Muscle of arm (tissue), 12 donors: ENCODE measurements around the gene CNNM3. TPM values are rescaled to one million over a fixed set of nuclear protein-coding genes. Genes with fewer than 3 reads are reported as not detected.
A peak's percentile ranks its signal among the peaks of the same experiment; 100 is the strongest.
"Not testable (repeated sequence)": the region's sequence is repeated elsewhere in the genome, so short reads cannot be mapped to it uniquely, and the experiment has no call there.

ENCODE experiments used
- DNase-seq: peaks from one replicate; pipeline ENCODE4 v3.0.0-alpha.2; 2013
- polyA plus RNA-seq, 12 donors: library from polyadenylated mRNA; unstranded; fragments of 120-200 nt; gene quantifications; one replicate each; pipeline ENCODE4 v1.2.1, GENCODE V29; 2013; ENCODE audit not compliant: insufficient read length in 12 of 12

CNNM3 gene
- polyA plus RNA-seq, 12 donors = 12.6 to 38.3 (median 22.0) TPM; not detected in 1

DNA sequence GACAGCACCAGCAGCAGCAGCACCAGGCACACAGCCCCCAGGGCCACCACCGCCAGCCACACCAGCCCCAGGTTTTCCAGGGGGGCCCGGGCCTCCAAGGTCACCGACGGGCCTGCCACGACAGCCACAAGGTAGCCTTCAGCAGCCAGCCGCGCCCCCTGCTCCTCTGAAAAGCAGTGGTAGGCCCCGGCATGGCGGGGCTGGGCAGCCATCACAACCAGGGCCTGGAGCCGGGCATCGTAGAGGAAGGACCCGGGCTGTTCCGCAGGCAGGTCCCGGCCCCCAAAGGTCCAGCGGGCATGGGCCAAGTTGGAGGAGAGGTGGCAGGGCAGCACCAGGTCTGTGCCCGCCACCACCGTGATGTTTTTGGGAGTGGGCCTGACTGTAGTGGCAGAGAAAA, 45.0 kb downstream of the CNNM3 start:
- DNase-seq = no peak

DNA sequence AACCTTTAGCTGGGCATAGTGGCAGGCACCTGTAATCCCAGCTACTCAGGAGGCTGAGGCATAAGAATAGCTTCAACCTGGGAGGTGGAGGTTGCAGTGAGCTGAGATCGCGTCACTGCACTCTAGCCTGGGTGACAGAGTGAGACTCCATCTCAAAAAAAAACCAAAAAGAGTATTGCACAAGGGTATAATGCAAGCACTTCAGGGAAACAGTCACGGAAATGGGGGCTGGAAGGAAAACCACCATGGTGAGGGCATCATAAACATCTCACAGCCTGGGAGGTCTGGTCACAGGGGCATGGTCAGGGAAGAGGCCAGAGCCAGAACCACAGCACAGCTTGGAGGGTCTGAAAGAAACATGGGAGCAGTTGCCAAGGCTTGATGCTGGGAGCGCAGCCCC, 47.0 kb downstream of the CNNM3 start:
- not testable (repeated sequence) for DNase-seq

DNA sequence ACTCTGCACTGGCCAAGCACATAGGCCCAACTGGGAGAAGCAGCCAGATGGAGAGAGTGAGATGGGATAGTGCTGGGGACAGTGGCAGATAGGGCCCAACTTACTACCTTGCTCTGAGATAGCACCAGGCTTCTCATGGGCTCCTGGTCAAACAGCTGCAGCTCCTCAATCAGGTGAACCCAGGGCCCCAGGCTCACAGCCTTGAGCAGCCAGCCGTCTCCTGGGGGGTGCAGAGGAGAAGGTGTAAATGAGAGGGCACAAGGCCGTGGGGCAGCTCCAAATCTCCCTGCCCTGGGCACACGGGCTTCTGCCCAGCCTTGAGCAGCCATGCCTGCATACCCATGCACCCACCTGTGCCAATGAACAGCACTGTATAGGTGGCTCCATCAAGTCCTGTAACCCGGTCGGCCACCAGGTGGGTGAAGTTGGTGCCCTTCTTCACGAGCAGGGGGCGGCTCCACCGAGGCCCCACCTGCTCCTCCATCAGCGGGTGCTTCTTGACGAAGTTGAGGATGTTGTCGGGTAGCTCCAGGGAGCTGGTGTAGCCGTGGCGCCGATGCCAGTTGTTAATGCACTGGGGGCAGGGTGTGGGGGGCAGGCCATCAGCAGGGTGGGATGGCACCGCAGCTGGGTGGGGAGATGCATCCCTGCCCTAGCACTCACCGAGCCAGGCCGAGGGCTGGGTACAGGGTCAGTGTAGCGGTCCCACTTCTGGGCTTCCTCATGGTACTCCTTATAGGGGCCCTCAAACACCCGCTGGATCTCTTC, 47.7 kb downstream of the CNNM3 start:
- DNase-seq = no peak

DNA sequence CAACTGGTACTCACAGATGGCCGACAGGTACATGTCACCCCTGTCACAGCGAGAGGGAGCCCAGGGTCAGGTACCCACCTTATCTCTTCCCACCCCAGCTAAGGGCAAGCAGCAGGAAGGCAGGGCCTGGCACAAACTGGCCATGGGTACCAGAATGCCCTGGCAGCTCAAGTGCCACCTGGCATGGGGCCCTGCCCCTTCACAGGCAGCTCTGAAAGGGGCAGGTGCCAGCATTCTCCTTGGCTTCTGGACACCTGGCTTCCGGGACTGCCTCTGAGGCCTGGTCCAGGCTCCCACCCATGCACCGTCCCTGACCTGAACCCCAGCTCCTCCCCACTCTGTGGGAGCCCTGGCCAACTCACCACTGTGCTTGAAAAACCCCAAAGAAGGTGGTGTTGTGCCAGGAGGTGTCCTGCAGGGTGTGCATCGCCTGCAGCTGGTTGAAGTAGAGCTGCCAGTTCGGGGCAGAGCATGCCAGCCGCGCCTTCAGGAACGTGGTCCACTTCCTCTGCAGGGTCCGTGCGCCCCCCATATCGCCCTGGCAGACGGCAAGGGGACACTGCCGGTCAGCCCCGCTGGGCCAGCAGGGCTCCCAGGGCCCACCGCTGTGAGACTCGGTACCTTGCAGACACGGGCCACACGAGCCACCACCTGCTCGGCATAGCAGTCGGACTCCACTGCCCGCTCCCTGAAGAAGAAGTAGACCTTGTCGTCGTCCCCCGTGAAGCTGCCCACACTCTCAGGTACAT, 48.4 kb downstream of the CNNM3 start:
- no peak for DNase-seq

DNA sequence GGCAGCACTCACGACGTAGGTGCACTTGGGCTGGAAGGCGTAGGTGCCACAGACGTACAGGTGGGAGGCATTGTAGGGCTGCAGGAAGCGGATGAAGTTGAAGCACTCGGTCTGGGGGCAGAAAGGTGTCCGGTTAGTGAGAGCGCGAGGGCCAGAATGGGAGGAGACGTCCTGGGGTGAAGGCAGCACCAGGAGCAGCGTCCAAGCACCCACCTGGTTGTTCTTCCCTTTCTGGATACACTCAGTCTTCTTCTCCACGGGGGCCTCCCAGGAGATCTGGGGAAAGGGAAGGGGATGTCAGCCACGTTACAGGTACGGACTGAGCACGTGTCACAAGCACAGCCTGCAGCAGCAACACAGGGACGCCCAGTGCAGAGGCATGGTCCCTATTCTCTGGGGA, 49.6 kb downstream of the CNNM3 start:
- no peak for DNase-seq

DNA sequence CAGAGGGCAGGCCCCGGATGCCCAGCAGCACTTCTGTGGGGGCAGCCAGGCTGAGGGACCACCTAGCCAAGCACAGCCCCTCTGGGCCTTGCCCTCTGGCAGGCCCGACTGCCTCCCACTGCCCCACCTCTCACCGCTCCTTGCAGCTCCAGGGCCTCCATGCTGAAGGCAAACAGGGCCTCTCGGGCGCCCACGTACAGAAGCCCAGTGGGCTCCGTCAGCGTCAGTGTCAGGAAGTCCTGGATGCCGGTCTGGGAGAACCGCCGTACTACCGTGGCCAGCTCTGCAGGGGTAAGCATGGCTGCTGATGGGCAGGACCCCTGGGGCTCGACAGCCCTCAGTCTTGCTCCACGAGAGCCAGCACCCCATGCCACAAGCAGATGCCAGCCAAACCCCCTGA, 50.1 kb downstream of the CNNM3 start:
- no peak for DNase-seq

DNA sequence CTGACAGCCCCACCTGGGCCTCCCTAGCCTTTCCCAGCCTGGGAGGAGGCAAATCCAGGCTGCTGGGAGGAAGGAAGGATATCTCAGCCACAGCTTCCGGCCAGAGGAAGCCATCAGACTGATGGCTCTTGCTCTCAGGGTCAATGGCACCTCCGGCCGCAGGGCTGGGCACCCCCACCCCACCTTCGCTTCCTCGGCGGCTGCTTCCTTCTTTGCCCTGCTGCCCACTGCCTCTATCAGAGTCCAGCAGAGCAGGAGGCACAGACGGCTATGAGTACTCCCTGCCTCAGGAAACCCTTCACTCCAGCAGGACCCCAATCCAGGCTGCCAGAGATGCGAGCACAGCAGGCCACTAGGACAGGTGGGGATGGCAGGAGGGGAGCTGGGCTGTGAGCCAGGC, 50.5 kb downstream of the CNNM3 start:
- DNase-seq = no peak

DNA sequence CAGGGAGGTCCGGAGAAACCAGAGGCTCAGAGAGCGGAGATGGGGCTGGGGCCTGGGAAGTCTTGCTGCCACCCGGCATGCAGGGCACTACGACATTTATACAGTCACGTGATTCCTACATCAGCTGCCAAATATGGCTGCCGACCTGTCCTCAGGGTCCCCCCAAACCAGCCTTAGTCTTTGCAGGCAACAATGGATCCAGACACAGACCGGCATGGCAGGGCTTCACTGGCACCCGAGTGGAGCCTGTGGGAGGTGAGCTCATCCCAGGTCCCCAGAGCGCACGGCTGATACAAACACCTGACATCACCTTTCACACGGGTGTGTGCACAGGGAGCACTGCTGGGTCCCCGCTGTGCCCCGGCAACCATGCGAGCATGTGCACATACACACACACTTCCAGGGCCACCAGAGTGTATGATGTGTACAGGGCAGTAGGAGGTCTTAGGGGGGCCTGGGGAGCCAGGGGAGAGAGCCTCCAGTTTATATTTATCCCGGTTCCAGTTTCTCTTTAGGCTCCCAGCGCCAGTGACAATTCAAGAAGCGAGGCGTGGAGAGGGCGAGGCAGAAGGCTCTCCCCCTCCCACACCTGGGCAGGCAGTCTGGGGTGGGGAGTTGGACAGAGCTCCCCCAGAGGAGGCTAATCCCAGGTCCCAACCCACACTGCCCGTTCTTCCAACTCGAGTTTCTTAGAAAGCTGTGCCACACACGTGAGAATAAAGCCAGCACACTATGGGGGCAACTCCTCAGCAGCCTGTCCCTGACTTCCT, 51.1 kb downstream of the CNNM3 start:
- DNase-seq = no peak

DNA sequence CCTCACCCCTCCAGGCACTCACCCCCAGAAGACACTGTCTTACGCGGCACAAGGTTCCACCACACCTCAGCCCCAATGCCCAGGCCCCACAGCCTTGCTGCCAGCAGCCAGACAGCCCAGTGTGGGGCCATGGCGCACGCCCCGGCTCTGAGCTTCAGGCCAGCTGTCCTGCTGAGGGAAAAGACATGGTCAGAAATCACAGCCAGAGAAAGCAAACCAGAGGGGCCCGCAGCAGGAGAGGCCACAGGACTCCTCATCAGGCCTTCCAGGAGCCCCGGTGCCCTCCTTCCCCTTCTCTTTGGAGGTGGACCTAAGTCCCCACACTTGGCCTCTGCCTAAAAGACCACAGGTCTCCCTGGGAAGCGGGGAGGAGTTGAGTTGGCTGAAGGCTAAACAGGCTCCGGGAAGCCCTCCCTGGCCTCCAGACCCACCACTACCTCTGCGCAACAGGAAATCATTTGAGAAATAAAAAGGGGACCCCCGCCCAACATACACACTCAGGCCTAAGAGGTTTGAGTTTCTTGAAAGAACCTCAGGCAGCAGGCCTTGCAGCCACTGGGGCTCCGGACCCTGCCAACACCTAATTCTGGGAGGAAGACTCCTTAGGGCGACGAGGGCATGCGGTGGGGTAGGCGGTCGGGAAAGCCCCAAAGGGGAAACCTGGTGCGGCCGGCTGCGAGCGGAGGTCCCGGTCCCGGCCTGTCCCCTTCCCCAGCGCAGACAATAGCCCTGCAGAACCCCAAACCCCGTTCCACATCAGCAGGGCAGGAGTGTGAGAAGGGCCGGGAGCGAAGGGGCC, 51.9 kb downstream of the CNNM3 start:
- no peak for DNase-seq

DNA sequence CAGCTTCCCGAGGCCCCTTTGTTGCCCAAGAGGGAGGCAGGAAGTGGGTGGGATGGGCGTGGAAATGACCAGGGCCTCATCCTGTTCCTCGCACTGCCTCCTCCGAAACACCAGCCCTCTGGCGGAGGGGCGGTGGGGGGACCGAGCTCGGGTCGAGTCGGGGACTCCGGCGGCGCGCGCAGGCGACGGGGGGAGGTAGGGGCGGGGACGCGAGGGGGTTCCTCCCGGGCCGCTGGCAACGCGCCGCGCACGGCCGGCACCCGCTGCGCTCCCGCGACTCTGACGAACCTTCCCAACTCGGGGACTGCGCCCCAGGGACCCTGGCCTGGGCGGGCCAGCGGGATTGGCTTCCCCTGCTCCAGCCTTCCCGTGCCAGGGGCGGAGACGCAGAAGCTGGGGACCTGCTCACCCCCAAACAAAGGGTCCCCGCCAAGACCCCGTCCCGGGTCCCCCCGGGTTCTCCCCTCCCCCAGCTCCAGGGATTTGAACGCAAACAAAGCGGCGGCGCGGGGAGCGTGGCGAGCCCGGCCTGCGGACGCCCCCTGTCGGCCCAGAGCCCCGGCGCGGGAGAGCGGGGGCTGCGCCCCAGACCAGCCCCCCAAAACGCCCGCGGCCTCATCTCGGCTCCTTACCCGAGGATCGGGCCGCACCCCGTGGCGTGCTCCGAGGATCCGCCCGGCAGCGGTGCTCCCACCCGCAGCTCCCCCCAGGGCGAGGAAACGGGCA, 52.6 kb downstream of the CNNM3 start:
- peak; percentile 88 for DNase-seq

DNA sequence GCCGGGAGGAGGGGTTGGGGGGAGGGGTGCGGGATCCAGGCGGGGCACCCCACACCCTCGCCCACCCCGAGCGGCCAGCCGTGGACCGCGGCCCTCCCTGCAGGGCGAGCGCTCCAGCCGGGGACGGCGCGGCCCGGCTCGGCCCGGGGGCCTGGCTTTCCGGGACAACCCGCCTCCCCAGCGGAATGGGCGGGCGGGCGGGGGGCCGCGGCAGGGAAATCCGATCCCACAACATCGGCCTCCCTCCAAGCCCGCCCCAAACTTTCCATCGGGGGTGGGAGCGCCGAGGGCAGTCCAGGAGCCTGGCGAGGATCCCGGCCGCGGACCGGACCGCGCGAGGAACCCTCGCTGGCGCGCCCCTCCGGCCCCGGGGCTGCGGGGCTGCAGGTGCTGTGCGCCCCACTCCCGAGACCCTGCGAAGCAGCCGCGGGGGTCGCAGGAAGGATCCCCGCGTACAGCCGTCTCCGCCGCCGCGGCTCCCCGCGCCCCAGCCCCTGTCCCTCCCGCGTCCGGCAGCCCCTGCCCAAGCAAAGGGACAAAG, 53.3 kb downstream of the CNNM3 start:
- DNase-seq = peak; percentile 87

DNA sequence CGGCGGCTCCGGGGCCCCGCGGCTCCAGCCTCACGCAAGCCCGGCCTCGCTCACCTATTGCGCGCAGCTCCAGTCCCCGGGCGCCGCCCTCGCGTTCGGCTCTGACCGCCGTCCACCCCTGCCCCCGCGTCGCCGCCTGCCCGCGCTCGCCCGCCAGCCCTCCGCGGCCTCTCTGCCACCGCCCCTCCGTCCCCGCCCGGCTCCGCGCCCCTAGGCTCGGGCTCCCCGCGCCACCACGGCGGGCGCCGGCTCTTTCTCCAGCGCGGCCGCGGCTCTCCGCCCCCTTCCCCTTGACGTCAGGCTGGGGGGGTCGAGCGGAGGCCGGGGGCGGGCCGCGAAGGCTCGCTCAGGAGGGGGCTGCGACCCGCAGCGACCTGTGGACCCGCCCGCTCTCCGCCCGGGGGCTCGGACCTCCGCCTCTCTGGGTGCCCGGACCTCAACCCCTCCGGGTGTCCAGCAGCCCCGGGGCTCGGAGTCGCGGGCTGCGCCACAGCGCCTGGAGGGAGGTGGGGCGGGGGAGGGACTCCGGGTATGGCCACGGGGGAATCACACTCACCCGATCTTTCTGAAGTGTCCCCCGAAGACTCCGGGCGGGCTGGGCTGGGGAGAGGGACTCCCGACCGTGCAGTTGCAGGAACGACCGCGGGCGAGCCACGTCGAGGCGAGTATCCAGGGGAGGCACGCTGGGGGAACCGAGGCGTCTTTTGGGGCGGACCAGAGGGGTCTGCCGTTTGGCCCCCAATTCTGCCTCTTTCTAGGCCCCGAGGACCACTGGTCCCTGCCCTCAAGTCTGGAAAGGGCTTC, 54.0 kb downstream of the CNNM3 start, which contains the start of gene SEMA4C:
SEMA4C (minus strand) TSS at position 259 of the 804 bp plus-strand sequence. CDS start 2,194 bp downstream, outside the sequence.
- DNase-seq = no peak

DNA sequence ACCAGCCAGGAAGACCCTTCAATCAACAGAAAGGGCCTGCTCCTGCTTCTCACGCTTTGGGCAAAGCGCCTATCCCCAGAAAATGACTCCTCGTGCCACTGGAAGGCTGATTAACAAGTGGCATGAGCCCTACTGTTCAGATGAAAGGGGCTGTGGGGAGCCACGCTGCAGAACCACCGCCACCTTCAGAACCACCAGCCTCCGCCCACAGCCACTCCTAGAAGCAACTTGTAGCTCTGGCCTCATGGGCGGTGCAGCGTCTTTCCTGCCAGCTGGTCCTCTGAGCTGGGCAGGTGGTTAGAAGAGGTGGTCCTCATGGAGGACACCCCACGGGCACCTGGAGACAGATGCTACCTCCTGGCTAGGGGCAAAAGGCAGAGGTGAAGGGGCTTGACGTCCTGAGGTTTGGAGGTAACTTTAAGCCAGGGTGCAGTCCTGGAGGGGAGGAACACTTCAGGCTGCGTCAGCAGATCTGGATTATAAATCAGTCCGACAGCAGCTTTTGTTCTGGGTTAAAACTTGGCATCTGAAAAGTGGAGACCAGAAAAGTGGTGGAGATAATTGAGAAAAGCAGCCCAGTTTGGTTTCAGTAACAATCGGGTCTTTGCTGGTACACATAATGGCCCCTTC, 54.7 kb downstream of the CNNM3 start:
- DNase-seq = no peak

DNA sequence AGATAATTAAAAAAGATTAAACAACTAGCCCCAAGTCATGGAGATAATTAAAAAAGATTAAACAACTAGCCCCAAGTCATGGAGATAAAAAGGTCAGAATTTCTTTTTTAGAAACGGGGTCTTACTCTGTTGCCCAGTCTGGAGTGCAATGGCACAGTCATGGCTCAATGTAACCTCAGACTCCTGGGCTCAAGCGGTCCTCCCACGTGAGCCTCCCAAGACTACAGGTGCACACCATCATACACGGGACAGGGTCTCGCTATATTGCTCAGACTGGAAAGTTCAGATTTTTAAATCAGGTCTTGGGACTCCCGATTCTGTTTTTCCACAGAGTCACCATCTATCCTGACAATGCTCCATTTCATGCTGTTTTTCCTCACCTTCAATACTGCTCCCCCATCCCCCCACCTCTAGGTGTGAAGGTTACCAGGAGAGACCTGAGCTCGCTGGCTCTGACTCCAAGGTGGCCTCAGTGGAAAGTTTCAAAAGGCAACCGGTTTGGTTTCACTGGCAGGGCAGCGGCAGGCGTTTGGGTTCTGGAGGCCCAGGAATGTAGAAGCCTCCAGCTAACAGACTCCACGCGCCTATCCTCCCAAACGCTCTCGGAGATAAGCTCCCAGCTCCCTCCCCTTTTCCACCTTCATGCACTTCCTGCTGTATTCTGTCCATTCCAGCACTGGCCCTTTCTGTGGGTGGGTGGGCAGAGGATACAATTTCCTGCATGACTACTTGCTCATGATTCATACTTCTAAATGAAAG, 56.7 kb downstream of the CNNM3 start:
- DNase-seq = no peak

DNA sequence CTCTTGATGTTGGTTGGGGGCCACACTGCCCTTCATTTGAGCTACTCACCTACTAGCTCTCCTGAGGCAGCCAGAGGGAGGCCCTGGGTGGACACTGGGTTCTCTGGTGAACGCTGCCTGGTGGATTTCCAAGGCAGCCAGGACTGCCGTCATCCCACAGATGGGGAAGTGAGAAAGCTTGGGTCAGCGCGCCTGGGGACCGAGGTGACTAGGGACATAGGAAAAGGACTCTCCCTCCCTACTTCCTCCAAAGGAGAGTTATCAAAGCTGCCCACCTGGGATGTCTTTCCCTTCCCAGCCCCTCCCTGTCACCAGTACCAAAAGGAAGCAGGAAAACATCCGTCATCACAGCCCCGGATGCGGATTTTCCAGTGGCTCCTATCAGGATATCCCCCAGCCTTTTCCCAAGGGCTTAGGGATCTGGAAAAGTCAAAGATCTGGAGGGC, 57.6 kb downstream of the CNNM3 start:
- DNase-seq = no peak

DNA sequence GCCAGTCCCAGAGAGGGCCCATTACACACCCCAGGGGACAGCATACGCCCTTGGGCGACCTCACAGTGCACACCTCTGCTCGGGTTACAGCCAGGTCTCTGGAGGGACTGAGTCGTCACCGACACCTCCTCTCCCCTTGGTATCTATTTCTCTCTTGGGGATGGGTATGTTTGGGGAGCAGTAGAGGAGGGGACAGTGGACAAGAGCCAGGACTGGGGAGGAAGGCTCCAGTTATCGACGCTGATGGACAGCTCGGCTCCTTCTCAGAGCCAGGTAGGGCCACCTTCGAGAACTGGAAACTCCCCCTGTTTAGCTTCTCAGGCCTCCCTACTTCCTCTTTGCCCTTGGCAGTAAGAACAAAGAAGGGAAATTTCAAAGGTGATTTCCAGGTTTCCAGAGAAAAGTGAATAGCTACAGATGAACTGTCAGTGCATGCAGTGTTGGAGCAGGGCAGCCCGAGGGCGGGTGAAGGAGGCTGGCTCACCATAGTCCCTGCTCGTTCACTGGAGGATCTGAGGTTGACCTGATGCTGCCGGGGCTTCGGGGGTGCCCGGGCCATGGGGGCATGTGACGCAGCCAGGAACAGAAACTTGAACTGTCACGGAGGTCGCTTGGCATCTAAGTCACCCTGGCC, 58.2 kb downstream of the CNNM3 start:
- no peak for DNase-seq

DNA sequence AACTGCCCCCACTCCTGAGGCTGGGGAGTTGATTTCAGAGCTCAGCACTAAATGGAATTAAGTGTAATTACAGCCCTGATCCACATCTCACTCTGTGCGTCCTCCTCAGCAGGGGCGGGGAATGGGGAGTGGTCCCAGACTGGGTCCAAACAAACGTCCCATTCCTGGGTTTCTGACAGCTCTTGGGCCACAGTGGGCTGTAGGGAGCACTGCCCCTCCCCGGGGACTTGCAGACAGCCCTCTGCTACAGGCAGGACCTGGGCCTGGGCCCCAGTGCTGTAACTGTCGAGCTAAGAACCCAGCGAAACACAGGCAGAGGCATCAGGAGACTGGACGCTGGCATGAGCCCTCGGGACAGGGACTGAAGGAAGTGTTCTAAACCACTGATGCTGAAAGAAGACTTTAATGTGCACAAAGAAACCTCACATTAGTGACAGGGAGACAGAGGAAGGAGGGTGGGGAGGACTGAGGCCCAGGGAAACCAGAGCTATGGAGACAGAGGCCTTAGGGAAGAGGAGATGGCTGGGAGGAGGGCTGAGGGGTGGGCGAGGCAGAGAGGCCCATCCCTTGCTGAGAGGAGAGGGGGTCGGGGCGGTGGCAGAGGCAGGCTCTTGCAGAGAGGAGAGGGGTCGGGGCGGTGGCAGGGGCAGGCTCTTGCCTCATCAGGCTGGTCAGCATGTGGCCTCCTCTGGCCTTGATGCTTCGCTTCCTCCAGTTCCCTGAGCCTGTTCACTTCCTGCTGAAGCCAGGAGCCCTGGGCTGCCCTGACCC, 59.6 kb downstream of the CNNM3 start:
- no peak for DNase-seq
